Gastrocnemius medialis (tissue), 4 donors: Measurements from ENCODE around the gene CTNNA2. TPM values are rescaled to one million over a fixed set of nuclear protein-coding genes. Genes with fewer than 3 reads are reported as not detected.

Experiments
- ATAC-seq, 2 donors: fragments of 150-250 bp; one replicate each; pipeline ENCODE4 v1.9.1; 2016
- DNase-seq, 2 donors: peaks; one replicate each; pipeline ENCODE4 v3.0.0-alpha.2; 2019
- H3K27ac ChIP-seq, 4 donors: fragments of 200-600 bp; sonication (generic); 1 replicate in 1 of 4; 2 replicates in 3 of 4; pipeline ENCODE4 v1.5.1; 2016 to 2018; ENCODE audit warnings: mild to moderate bottlenecking in 2 of 4, moderate library complexity in 1 of 4
- H3K27me3 ChIP-seq, 3 donors: fragments of 200-600 bp; sonication (generic) in 2 of 3; 1 replicate in 1 of 3; 2 replicates in 2 of 3; pipeline versions ENCODE4 v1.5.1 to v1.6.0; 2016 to 2019; ENCODE audit warnings: mild to moderate bottlenecking in 1 of 3, moderate library complexity in 1 of 3
- H3K36me3 ChIP-seq, 2 donors: fragments of 200-600 bp; sonication (generic) in 1 of 2; one replicate each; pipeline ENCODE4 v1.5.1; 2017 to 2018
- H3K4me1 ChIP-seq, 2 donors: fragments of 200-600 bp; sonication (generic) in 1 of 2; one replicate each; pipeline ENCODE4 v1.5.1; 2016 to 2017; ENCODE audit warnings: mild to moderate bottlenecking in 2 of 2
- H3K4me3 ChIP-seq, 4 donors: fragments of 200-600 bp; sonication (generic) in 3 of 4; 1 replicate in 1 of 4; 2 replicates in 3 of 4; pipeline ENCODE4 v1.5.1; 2016 to 2019; ENCODE audit warnings: mild to moderate bottlenecking in 2 of 4
- H3K9me3 ChIP-seq, 3 donors: fragments of 200-600 bp; sonication (generic) in 2 of 3; 1 replicate in 1 of 3; 2 replicates in 2 of 3; pipeline ENCODE4 v1.5.1; 2016 to 2019
- POLR2A ChIP-seq, 2 donors: fragments of 450-650 bp; IDR thresholded peaks; one replicate each; pipeline ENCODE4 v1.6.1; 2017; ENCODE audit warnings: antibody characterized with exemption in 2 of 2, mild to moderate bottlenecking in 2 of 2, moderate library complexity in 2 of 2
- in situ Hi-C, 4 donors: fragments of 200-750 bp; cut with MboI; loops; one replicate each; pipeline versions ENCODE4 v1.15.0 to v1.8.0; 2017; ENCODE audit warnings: low sequenced_read_pairs in 4 of 4
- intact Hi-C: fragments of 100-400 bp; cut with DNase I; formaldehyde crosslinking; loops from one replicate; pipeline ENCODE4 v1.15.1; 2023; ENCODE audit warnings: low total_unique reads
- total RNA-seq, 4 donors: library from RNA; depleted of rRNA; stranded (reverse); fragments of >200 nt; gene quantifications; one replicate each; pipeline versions ENCODE4 v1.1.0 to v1.2.3, GENCODE V29; 2016
- TF ChIP-seq, protein P1 (sequence below), 5 experiments: fragments of 450-650 bp in 3 of 5; fragments of 200-600 bp in 2 of 5; sonication (generic) in 2 of 5; IDR thresholded peaks in 4 of 5; conservative IDR thresholded peaks in 1 of 5; 1 replicate in 4 of 5; 2 replicates in 1 of 5; pipeline ENCODE4 v1.5.1; 2016 to 2019; ENCODE audit warnings: antibody characterized with exemption in 5 of 5, mild to moderate bottlenecking in 3 of 5, moderate library complexity in 3 of 5

CTNNA2 gene
- total RNA-seq, 4 donors from 2014 or later: not detected

GRCh38 chr2:79982445-79982844 is 469.6 kb downstream of the CTNNA2 start:
- Histone ChIP-seq H3K36me3 (no peaks in the 10 kb centered on the region), H3K4me3 (no peak overlapping the region), H3K27ac (no peak overlapping the region), H3K27me3 (no peaks in the 10 kb centered on the region), H3K9me3 (no peaks in the 10 kb centered on the region), H3K4me1 (no peaks in the 10 kb centered on the region)
- TF ChIP-seq, protein P1, sequence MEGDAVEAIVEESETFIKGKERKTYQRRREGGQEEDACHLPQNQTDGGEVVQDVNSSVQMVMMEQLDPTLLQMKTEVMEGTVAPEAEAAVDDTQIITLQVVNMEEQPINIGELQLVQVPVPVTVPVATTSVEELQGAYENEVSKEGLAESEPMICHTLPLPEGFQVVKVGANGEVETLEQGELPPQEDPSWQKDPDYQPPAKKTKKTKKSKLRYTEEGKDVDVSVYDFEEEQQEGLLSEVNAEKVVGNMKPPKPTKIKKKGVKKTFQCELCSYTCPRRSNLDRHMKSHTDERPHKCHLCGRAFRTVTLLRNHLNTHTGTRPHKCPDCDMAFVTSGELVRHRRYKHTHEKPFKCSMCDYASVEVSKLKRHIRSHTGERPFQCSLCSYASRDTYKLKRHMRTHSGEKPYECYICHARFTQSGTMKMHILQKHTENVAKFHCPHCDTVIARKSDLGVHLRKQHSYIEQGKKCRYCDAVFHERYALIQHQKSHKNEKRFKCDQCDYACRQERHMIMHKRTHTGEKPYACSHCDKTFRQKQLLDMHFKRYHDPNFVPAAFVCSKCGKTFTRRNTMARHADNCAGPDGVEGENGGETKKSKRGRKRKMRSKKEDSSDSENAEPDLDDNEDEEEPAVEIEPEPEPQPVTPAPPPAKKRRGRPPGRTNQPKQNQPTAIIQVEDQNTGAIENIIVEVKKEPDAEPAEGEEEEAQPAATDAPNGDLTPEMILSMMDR (IDR thresholded peaks at IDR 0.05 in 4 of 5, conservative IDR thresholded peaks at IDR 0.05 in 1 of 5): peak in 1 of 5 experiments; percentile 34
- no peak for TF ChIP-seq POLR2A (IDR thresholded peaks at IDR 0.05)
- intact Hi-C loops (no loop called here), in situ Hi-C loops (no loop called here)
- ATAC-seq (no peak), DNase-seq (no peak)

DNA sequence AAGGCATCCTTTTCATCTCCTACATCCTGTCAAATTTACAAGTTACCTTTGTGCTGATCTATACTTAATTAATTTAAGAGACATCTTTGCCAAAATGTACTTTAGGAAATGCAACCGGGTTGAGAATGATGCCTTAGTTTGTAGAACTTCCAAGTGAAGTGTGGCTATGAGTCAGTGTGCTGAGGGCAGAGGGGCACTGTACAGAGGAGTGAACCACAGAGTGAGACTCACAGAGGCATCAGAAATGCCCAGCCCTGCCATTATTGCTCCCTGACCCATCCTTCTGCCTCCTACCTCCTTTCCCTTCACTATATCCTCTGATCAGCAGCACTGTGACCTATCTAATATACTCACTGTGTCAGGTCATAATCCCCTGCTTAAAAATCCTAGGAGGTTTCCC is 471.6 kb downstream of the CTNNA2 start:
- Histone ChIP-seq H3K4me3 (no peak overlapping the region), H3K4me1 (no peaks in the 10 kb centered on the region), H3K27me3 (no peaks in the 10 kb centered on the region), H3K27ac (no peak overlapping the region), H3K36me3 (no peaks in the 10 kb centered on the region), H3K9me3 (no peaks in the 10 kb centered on the region)
- no peak for TF ChIP-seq POLR2A (IDR thresholded peaks at IDR 0.05)
- TF ChIP-seq, protein P1 (IDR thresholded peaks at IDR 0.05 in 4 of 5, conservative IDR thresholded peaks at IDR 0.05 in 1 of 5): no peak
- intact Hi-C loops: no loop called here
- ATAC-seq (no peak), DNase-seq (no peak)
- in situ Hi-C loops: no loop called here

DNA sequence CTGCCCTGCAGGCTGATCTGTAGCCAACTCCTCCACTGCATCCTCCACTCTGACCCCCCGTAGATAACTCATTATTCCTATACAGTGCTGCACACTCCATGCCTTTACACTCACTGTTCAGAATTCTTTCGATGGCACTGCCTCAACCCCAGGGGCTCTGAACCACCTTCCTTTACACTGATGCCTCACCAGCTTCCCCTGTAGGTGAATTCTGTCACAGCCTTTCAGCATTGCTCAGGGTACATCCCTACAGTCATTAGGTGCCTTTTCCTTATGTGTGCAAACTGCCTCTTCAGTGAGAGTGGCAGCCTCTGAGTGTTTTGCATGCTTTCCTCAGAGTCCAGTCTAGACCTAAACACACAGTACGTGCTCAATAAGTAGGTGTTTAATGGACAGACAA is 472.3 kb downstream of the CTNNA2 start:
- no peaks in the 10 kb centered on the region for H3K36me3 ChIP-seq
- no peak for TF ChIP-seq POLR2A (IDR thresholded peaks at IDR 0.05)
- TF ChIP-seq, protein P1 (IDR thresholded peaks at IDR 0.05 in 4 of 5, conservative IDR thresholded peaks at IDR 0.05 in 1 of 5): no peak
- in situ Hi-C loops (no loop called here), intact Hi-C loops (no loop called here)
- no peak for ATAC-seq
- H3K27ac ChIP-seq: no peak overlapping the region
- no peaks in the 10 kb centered on the region for H3K9me3 ChIP-seq
- H3K27me3 ChIP-seq: no peaks in the 10 kb centered on the region
- no peak overlapping the region for H3K4me3 ChIP-seq
- H3K4me1 ChIP-seq: no peaks in the 10 kb centered on the region
- no peak for DNase-seq

GRCh38 chr2:79985571-79985970 is 472.7 kb downstream of the CTNNA2 start:
- in situ Hi-C loops: no loop called here
- ATAC-seq: no peak
- intact Hi-C loops: no loop called here
- no peak overlapping the region for H3K27ac ChIP-seq
- no peaks in the 10 kb centered on the region for H3K4me1 ChIP-seq
- H3K9me3 ChIP-seq: no peaks in the 10 kb centered on the region
- no peaks in the 10 kb centered on the region for H3K27me3 ChIP-seq
- H3K36me3 ChIP-seq: no peaks in the 10 kb centered on the region
- TF ChIP-seq, protein P1 (IDR thresholded peaks at IDR 0.05 in 4 of 5, conservative IDR thresholded peaks at IDR 0.05 in 1 of 5): no peak
- no peak for TF ChIP-seq POLR2A (IDR thresholded peaks at IDR 0.05)
- DNase-seq: no peak
- H3K4me3 ChIP-seq: no peak overlapping the region

GRCh38 chr2:79993144-79993543 is 480.3 kb downstream of the CTNNA2 start:
- H3K4me1 ChIP-seq: no peaks in the 10 kb centered on the region
- no peak for ATAC-seq
- no peak for TF ChIP-seq POLR2A (IDR thresholded peaks at IDR 0.05)
- TF ChIP-seq, protein P1 (IDR thresholded peaks at IDR 0.05 in 4 of 5, conservative IDR thresholded peaks at IDR 0.05 in 1 of 5): no peak
- no peaks in the 10 kb centered on the region for H3K36me3 ChIP-seq
- H3K27me3 ChIP-seq: no peaks in the 10 kb centered on the region
- DNase-seq: no peak
- in situ Hi-C loops: no loop called here
- no peak overlapping the region for H3K27ac ChIP-seq
- intact Hi-C loops: no loop called here
- H3K9me3 ChIP-seq: no peaks in the 10 kb centered on the region
- no peak overlapping the region for H3K4me3 ChIP-seq
